GM23248 (cell line): ENCODE results near the gene FRY. TPM values are rescaled to one million over a fixed set of nuclear protein-coding genes. Genes with fewer than 3 reads are reported as not detected.
A peak's percentile ranks its signal among the peaks of the same experiment; 100 is the strongest.

Source experiments
- DNase-seq: peaks from one replicate; pipeline ENCODE4 v3.0.0-alpha.2; 2015
- H2AFZ ChIP-seq: fragments of 200-600 bp; sonication (generic); 2 replicates; pipeline ENCODE4 v1.6.1; 2016; ENCODE audit warnings: antibody characterized with exemption
- H3F3A ChIP-seq: fragments of 200-600 bp; sonication (generic); 2 replicates; pipeline ENCODE4 v1.6.1; 2016; ENCODE audit warnings: mild to moderate bottlenecking, antibody characterized with exemption, mixed run types; ENCODE audit not compliant: insufficient read depth
- H3K27ac ChIP-seq: fragments of 200-600 bp; sonication (generic); 2 replicates; pipeline ENCODE4 v1.5.1; 2016; ENCODE audit warnings: mild to moderate bottlenecking
- H3K27me3 ChIP-seq: fragments of 200-600 bp; sonication (generic); replicated peaks from 2 replicates; pipeline ENCODE4 v1.6.1; 2016; ENCODE audit warnings: mild to moderate bottlenecking; ENCODE audit not compliant: insufficient read depth
- H3K36me3 ChIP-seq: fragments of 200-600 bp; sonication (generic); 2 replicates; pipeline ENCODE4 v1.6.1; 2016; ENCODE audit warnings: low read depth, mild to moderate bottlenecking
- H3K4me1 ChIP-seq: fragments of 200-600 bp; sonication (generic); 2 replicates; pipeline ENCODE4 v1.6.1; 2016; ENCODE audit warnings: mild to moderate bottlenecking; ENCODE audit not compliant: insufficient read depth
- H3K4me2 ChIP-seq: fragments of 200-600 bp; sonication (generic); one replicate; pipeline ENCODE4 v1.6.1; 2016; ENCODE audit warnings: mild to moderate bottlenecking; ENCODE audit not compliant: unreplicated experiment
- H3K4me3 ChIP-seq: fragments of 200-600 bp; sonication (generic); 2 replicates; pipeline ENCODE4 v1.5.1; 2016; ENCODE audit warnings: mild to moderate bottlenecking
- H3K79me2 ChIP-seq: fragments of 200-600 bp; sonication (generic); 2 replicates; pipeline ENCODE4 v1.6.1; 2016; ENCODE audit warnings: mild to moderate bottlenecking; ENCODE audit not compliant: insufficient read depth
- H3K9ac ChIP-seq: fragments of 200-600 bp; sonication (generic); 2 replicates; pipeline ENCODE4 v1.6.1; 2016; ENCODE audit warnings: mild to moderate bottlenecking
- H3K9me2 ChIP-seq: fragments of 200-600 bp; sonication (generic); 2 replicates; pipeline ENCODE4 v1.6.1; 2016; ENCODE audit warnings: mixed run types, mild to moderate bottlenecking, moderate library complexity; ENCODE audit not compliant: insufficient read depth
- H3K9me3 ChIP-seq: fragments of 200-600 bp; sonication (generic); one replicate; pipeline ENCODE4 v1.6.1; 2017; ENCODE audit warnings: low read depth
- H4K20me1 ChIP-seq: fragments of 200-600 bp; sonication (generic); 2 replicates; pipeline ENCODE4 v1.6.0; 2016; ENCODE audit not compliant: insufficient read depth
- EZH2 ChIP-seq: fragments of 200-600 bp; sonication (generic); IDR thresholded peaks from 2 replicates; pipeline ENCODE4 v1.6.1; 2018; ENCODE audit warnings: antibody characterized with exemption, mild to moderate bottlenecking; ENCODE audit not compliant: insufficient read depth, poor library complexity, severe bottlenecking
- EZH2phosphoT487 ChIP-seq: fragments of 200-600 bp; sonication (generic); IDR thresholded peaks from 2 replicates; pipeline ENCODE4 v1.6.1; 2018; ENCODE audit warnings: antibody characterized with exemption, moderate library complexity, mild to moderate bottlenecking, low read depth; ENCODE audit not compliant: insufficient read depth
- WGBS, 2 experiments: methylation state at CpG; one replicate each; pipeline ENCODE4 v1.1.6; 2015 to 2017; ENCODE audit warnings: low lambda C conversion rate in 2 of 2, low coverage in 1 of 2; ENCODE audit errors: missing lambda C conversion rate in 2 of 2; 5-methylcytosine and 5-hydroxymethylcytosine counted together
- in situ Hi-C: fragments of 300-500 bp; cut with MboI; formaldehyde crosslinking; loops from 2 replicates; pipeline ENCODE4 v1.15.0; 2020
- polyA plus RNA-seq: library from polyadenylated mRNA; unstranded; fragments of >200 nt; fragmentation: Nextera tagmentation; extraction: Ambion mirVana; gene quantifications from 2 replicates; pipeline ENCODE4 v1.2.1, GENCODE V29; 2016
- total RNA-seq: library from RNA; depleted of rRNA; stranded (reverse); fragments of >200 nt; shearing (Covaris generic); gene quantifications from 2 replicates; pipeline ENCODE4 v1.2.3, GENCODE V29; 2014

The FRY gene
- total and polyA plus RNA-seq, 2 experiments from 2014 or later = 2.2 to 4.3 TPM

- peak overlapping the region; percentile 93 for H3K27ac ChIP-seq
- peaks cover 7% of the 10 kb centered on the region; the same call in 1 of the 2 replicates for H3K79me2 ChIP-seq
- WGBS, 2 experiments = 1 to 2% methylated on average over 13 of the region's 13 CpGs
Observed at GRCh38 chr13:32316028-32316339, 284.4 kb downstream of the FRY start.

GRCh38 chr13:32316501-32316900 lies 284.9 kb downstream of the FRY start:
- Histone ChIP-seq H3F3A (peaks cover 7% of the 10 kb centered on the region; the same call in 1 of the 2 replicates), H3K9ac (peak overlapping the region; percentile 93), H3K9me2 (no peaks in the 10 kb centered on the region), H4K20me1 (no peaks in the 10 kb centered on the region), H2AFZ (peak overlapping the region; percentile 99), H3K79me2 (peaks cover 7% of the 10 kb centered on the region; the same call in 1 of the 2 replicates), H3K4me1 (peaks cover 3% of the 10 kb centered on the region; the same call in 1 of the 2 replicates), H3K4me3 (peak overlapping the region; percentile 88), H3K9me3 (no peaks in the 10 kb centered on the region), H3K4me2 (peak overlapping the region; percentile 90), H3K27me3 (no peaks in the 10 kb centered on the region), H3K27ac (peak overlapping the region; percentile 93), H3K36me3 (no peaks in the 10 kb centered on the region)
- TF ChIP-seq EZH2phosphoT487 = no peak
- no peak for TF ChIP-seq EZH2
- DNase-seq = peak; percentile 49
- 48 to 52% methylated on average over 6 of the region's 6 CpGs for WGBS, 2 experiments
- in situ Hi-C loops = no loop called here

More at GRCh38 chr13:32316028-32316339, 284.4 kb downstream of the FRY start:
- Histone ChIP-seq H3F3A (peaks cover 7% of the 10 kb centered on the region; the same call in 1 of the 2 replicates), H3K4me1 (peaks cover 3% of the 10 kb centered on the region; the same call in 1 of the 2 replicates), H3K9me2 (no peaks in the 10 kb centered on the region), H3K27me3 (no peaks in the 10 kb centered on the region), H3K4me2 (peak overlapping the region; percentile 90), H3K4me3 (peak overlapping the region; percentile 88), H3K9me3 (no peaks in the 10 kb centered on the region), H3K9ac (peak overlapping the region; percentile 93), H4K20me1 (no peaks in the 10 kb centered on the region), H2AFZ (peak overlapping the region; percentile 99), H3K36me3 (no peaks in the 10 kb centered on the region)
- DNase-seq = no peak
- no peak for TF ChIP-seq EZH2
- in situ Hi-C loops = no loop called here

GRCh38 chr13:32317716-32318465 lies 286.3 kb downstream of the FRY start:
- Histone ChIP-seq H3K36me3 (no peaks in the 10 kb centered on the region), H3K9me3 (no peaks in the 10 kb centered on the region), H3K9ac (no peak overlapping the region), H3K79me2 (peaks cover 7% of the 10 kb centered on the region; the same call in 1 of the 2 replicates), H4K20me1 (no peaks in the 10 kb centered on the region), H3K4me3 (no peak overlapping the region), H3K27me3 (no peaks in the 10 kb centered on the region), H3K9me2 (no peaks in the 10 kb centered on the region), H3K27ac (no peak overlapping the region), H3K4me1 (peaks cover 3% of the 10 kb centered on the region; the same call in 1 of the 2 replicates), H3K4me2 (no peak overlapping the region), H3F3A (peaks cover 7% of the 10 kb centered on the region; the same call in 1 of the 2 replicates), H2AFZ (peak overlapping the region; percentile 99; the same call in 1 of the 2 replicates)
- no peak for TF ChIP-seq EZH2phosphoT487
- TF ChIP-seq EZH2 = no peak
- DNase-seq = no peak
- in situ Hi-C loops = no loop called here
- 99 to 100% methylated on average over 2 of the region's 2 CpGs for WGBS, 2 experiments

GRCh38 chr13:32320528-32320927 lies 289.0 kb downstream of the FRY start:
- no peak overlapping the region for H2AFZ ChIP-seq
- no peaks in the 10 kb centered on the region for H3K9me3 ChIP-seq
- no peaks in the 10 kb centered on the region for H4K20me1 ChIP-seq
- in situ Hi-C loops = no loop called here
- no peaks in the 10 kb centered on the region for H3K9me2 ChIP-seq
- H3K79me2 ChIP-seq = peaks cover 7% of the 10 kb centered on the region; the same call in 1 of the 2 replicates
- no peak for TF ChIP-seq EZH2
- TF ChIP-seq EZH2phosphoT487 = no peak
- DNase-seq = no peak
- no peaks in the 10 kb centered on the region for H3K27me3 ChIP-seq
- H3K4me1 ChIP-seq = peaks cover 16% of the 10 kb centered on the region
- H3K4me3 ChIP-seq = no peak overlapping the region
- no peak overlapping the region for H3K4me2 ChIP-seq
- no peak overlapping the region for H3K9ac ChIP-seq
- H3F3A ChIP-seq = peaks cover 11% of the 10 kb centered on the region; the same call in 1 of the 2 replicates
- H3K36me3 ChIP-seq = no peaks in the 10 kb centered on the region
- WGBS, 2 experiments = 75 to 83% methylated on average over 4 of the region's 4 CpGs
- no peak overlapping the region for H3K27ac ChIP-seq
